Activated CD8-positive, alpha-beta memory T cell treated with anti-CD3 and anti-CD28 coated beads for 36 hours (primary cell): ENCODE data around the gene PLEKHG4. TPM values are rescaled to one million over a fixed set of nuclear protein-coding genes. Genes with fewer than 3 reads are reported as not detected.

Source experiments
- CTCF ChIA-PET: fragments of 350-600 bp; sonication (Branson Sonifier 250); formaldehyde crosslinking; loops from one replicate; lab custom pipeline; 2021; ENCODE audit warnings: antibody characterized with exemption; lab: Charles Lee
- POLR2A ChIA-PET: fragments of 350-600 bp; sonication (Branson Sonifier 250); formaldehyde crosslinking; loops from one replicate; lab custom pipeline; 2021; ENCODE audit warnings: antibody characterized with exemption; lab: Charles Lee
- total RNA-seq, 2 experiments: library from RNA; stranded (reverse); gene quantifications; one replicate each; pipeline ENCODE4 v1.2.3, GENCODE V29; 2021

The PLEKHG4 gene
- total RNA-seq, 2 experiments from 2014 or later: 25.8 to 26.1 TPM

DNA sequence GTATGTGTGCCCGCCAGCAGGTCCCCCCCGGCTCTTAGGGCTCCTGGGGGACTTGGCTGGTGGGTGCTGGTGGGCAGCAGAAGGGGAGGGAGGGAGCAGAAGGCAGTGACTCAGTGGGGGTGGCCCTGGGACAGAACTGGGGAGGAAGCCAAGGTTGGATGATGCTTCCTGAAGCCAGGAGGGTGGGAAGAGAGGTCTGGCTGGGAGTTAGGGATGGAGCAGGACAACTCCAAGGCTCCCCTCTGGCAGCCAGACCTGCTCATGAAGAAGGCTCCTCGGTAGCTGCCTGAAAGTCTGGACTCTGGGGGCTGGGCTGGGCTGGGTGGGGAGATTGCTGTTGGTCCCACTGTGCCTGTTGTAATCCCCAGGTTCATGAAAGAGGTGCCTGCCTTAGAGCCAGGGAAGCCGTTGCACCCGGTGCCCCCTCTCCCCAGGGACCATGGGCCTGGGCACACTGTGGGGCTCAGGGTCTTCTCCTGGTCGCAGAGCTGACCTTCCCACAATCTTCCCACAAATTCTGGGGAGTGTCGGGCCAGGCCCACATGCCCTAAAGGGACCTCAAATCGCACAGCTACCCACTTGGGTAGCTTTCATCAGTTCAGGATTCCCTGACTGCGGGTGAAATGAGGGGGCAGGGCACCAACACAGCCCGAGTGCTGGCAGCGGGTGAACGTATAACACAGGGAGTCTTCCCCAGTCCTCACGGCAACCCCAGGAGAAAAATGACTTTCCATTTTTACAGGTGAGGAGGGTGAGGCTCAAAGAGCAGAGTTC is 1.1 kb upstream of the PLEKHG4 start:
- CTCF ChIA-PET: interaction anchor here (0.5 to 1.4 kb wide), 15 partner anchors 8 to 150 kb away, joined by 3 to 7 read pairs (median 3); partner anchors contain the start of genes FHOD1 and TMEM208
- POLR2A ChIA-PET: interaction anchor here (1.0 to 1.2 kb wide), 3 partner anchors 14 to 51 kb away, joined by 3 to 4 read pairs (median 4); no protein-coding TSS in a partner anchor

DNA sequence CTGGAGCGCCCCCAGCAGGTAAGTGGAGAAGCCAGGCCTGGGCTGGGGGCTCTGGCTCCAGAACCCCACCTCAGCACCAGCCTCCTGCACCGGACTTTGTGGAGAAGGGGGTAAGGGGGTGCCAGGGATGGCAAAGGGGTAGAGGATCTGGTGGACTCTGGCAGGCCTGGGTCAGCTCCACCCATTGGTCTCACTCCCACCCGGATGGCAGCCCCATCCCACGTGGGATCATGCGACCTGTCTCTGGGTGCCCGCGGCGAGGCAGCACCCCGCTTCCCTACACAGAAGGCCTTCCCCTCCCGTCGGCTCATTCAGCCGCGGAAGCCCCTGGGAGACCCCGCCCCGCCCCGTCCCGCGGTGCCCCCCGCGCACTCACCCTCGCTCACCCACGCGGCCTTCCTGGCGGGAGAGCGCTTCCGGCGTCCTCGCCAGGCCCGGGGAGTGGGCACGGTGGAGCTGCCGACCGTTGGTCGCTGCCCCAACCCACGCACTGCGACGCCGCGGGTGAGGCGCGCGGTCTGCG is 498 bp upstream of the PLEKHG4 start:
- ChIA-PET POLR2A (interaction anchor here (1.2 kb wide), 2 partner anchors 18 to 51 kb away, joined by 3 to 4 read pairs; no protein-coding TSS in a partner anchor), CTCF (interaction anchor here (0.5 to 1.4 kb wide), 13 partner anchors 8 to 149 kb away, joined by 3 to 7 read pairs (median 3); partner anchors contain the start of genes FHOD1 and TMEM208)

DNA sequence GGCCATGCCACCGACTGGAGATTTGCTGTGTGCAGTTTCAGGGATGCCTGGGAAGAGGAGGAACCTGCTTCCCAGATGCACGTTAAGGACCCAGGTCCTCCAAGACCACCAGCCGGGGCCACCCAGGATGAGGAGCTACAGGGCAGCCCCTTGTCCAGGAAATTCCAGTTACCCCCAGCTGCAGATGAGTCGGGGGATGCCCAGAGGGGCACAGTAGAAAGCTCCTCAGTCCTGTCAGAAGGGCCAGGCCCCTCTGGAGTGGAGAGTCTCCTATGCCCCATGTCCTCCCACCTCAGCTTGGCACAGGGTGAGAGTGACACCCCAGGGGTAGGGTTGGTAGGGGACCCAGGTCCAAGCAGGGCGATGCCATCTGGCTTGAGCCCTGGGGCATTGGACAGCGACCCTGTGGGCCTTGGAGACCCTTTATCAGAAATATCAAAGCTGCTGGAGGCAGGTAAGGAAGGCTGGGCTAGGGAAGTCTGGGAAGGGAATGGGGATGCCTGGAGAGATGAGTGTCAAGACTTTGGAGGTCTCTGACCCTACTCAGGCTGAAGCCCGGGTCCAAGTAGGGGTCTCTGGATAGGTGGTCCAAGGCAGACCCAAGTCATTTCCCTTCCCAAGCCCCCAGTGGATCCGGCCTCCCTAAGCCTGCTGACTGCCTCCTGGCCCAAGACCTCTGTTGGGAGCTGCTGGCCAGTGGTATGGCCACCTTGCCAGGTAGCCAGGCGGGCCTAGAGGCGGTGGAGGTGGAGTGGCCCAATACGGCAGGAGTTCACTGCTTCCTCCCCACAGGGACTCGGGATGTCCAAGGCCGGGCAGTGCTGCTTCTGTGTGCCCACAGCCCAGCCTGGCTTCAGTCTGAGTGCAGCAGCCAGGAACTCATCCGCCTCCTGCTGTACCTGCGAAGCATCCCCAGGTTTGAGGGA is 1.0 kb downstream of the PLEKHG4 start:
- ChIA-PET POLR2A (no interaction called here), CTCF (interaction anchor here (0.9 to 1.7 kb wide), 7 partner anchors 9 to 202 kb away, joined by 3 to 5 read pairs (median 3); partner anchors contain the start of genes KCTD19 and LRRC36)

DNA sequence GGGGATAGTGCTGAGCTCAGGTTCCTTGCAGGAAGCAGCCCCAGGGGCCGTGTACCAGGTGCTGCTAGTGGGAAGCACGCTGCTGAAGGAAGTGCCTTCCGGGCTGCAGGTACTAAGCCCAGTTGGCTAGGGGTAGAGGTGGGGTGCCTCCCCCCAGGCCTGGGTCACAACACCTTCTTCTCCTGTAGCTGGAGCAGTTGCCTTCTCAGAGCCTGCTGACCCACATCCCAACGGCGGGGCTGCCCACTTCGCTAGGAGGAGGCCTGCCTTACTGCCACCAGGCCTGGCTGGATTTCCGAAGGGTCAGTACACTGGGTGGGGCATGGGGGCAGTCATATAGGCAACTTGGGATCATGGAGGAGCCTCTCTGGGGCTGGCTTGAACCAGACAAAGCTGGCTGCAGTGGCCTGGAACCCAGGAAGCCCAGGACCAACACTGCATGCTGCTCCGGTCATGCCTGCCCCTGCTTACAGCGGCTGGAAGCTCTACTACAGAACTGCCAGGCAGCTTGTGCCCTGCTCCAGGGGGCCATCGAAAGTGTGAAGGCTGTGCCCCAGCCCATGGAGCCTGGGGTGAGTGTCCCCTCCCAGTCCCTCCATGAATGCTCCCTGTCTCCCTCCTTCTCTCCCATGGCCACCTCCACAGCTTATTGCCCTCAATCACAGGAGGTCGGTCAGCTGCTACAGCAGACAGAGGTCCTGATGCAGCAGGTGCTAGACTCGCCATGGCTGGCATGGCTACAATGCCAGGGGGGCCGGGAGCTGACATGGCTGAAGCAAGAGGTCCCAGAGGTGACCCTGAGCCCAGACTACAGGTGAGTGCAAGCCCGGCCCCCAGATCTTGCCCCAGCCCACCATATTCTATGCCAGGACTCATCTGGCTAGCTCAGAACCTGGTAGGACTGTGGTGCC is 2.5 kb downstream of the PLEKHG4 start:
- CTCF ChIA-PET: interaction anchor here (0.5 to 1.7 kb wide), 6 partner anchors 9 to 760 kb away, joined by 3 to 5 read pairs (median 4); no protein-coding TSS in a partner anchor

DNA sequence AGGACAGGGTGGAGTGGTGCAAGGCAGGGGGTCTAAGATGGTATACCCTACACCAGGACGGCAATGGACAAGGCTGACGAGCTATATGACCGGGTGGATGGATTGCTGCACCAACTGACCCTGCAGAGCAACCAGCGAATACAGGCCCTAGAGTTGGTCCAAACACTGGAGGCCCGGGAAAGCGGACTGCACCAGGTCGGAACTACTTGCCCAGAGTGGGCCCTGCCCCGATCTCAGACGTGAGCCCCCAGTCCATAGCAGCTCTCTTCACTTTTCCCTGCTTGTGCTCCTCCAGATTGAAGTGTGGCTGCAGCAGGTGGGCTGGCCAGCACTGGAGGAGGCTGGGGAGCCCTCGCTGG is 3.1 kb downstream of the PLEKHG4 start:
- ChIA-PET POLR2A (no interaction called here), CTCF (interaction anchor here (0.5 to 1.1 kb wide), 3 partner anchors 22 to 759 kb away, joined by 3 to 5 read pairs (median 3); no protein-coding TSS in a partner anchor)

More for the DNA sequence above, 2.5 kb downstream of the PLEKHG4 start:
- POLR2A ChIA-PET: no interaction called here

DNA sequence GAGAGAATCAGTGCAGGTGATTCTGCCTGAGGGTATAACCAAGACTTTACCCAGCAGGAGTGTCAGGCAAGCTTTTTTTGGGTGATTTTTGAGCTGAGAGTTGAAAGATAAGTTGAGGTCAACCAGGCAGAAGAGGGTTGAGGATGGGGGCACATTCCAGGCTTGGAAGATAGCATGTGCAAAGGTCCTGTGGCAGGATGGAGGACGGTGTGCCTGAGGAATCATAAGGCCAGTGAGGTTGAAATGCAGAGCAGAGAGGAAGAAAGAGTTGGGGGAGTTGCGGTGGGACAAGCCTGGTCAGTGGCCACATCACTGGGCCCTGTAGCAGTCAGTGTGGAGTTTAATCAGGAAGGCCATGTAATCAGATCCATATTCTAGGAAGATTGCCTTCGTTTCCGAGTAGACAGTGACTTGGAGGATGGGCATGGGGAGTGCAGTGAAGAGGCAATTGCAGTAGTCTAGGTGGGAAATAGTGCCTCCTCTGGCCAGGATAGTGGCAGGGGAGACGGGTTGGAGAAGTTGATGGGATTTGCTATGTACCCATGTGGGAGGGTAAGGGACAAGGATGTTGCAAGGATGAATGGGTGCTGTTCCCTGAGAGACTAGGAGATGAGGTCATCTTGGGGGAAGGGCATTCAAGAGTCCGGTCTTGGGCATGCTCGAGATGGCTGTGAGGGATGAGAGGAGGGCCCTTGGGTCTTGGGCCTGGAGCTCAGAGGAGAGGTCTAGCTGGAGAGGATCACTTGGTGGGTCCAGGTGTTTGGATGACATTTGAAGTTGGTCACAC is 3.9 kb downstream of the PLEKHG4 start:
- POLR2A ChIA-PET: no interaction called here
- CTCF ChIA-PET: interaction anchor here (0.6 kb wide), 1 partner anchor 64 kb away, joined by 3 read pairs; no protein-coding TSS in a partner anchor

DNA sequence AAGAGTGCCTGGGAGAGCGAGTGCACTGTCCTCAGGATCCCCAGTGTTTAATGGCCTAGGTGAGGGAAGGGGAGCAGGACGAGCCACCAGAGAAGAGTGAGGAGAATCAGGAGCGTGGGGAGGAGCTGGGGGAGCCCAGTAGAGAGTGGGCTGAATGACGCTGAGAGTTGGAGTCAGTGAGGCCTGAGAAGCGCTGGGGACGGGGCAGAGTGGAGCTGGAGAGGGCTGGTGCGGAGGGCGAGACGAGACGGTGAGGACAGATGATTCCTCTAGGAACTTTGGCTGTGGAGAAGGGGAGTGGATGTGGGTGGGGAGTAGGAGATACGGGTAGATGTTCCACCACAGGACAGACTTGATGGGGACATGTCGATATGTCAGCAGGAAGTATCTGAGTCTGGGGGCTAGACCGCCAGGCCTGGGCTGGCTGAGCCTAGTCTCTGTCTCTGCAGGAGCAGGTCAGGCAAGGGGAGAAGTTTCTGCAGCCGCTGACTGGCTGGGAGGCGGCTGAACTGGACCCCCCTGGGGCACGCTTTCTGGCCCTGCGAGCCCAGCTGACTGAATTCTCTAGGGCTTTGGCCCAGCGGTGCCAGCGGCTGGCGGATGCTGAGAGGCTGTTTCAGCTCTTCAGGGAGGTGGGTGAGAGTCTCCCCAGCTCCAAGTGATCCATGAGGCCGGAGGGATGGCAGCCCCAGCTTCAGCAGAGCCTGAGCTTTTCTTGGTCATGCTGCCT is 4.7 kb downstream of the PLEKHG4 start:
- ChIA-PET CTCF (interaction anchor here (0.7 kb wide), 1 partner anchor 55 kb away, joined by 5 read pairs; no protein-coding TSS in a partner anchor), POLR2A (no interaction called here)

DNA sequence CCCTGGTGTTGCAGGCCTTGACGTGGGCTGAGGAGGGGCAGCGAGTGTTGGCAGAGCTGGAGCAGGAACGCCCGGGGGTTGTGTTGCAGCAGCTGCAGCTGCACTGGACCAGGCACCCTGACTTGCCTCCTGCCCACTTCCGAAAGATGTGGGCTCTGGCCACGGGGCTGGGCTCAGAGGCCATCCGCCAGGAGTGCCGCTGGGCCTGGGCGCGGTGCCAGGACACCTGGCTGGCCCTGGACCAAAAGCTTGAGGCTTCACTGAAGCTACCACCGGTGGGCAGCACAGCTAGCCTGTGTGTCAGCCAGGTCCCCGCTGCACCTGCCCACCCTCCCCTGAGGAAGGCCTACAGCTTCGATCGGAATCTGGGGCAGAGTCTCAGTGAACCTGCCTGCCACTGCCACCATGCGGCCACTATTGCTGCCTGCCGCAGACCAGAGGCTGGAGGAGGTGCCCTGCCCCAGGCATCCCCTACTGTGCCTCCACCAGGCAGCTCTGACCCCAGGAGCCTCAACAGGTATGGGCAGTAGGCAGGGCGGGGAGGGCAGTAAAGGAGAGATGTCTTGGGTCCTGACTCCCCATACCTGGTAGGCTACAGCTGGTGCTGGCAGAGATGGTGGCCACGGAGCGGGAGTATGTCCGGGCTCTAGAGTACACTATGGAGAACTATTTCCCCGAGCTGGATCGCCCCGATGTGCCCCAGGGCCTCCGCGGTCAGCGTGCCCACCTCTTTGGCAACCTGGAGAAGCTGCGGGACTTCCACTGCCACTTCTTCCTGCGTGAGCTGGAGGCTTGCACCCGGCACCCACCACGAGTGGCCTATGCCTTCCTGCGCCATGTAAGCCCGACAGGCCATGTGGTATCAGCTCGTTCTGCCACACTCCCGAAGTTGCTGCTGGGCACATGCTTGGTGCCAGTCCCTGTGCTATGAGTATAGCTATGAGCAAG is 5.6 kb downstream of the PLEKHG4 start:
- ChIA-PET POLR2A (no interaction called here), CTCF (interaction anchor here (0.7 kb wide), 1 partner anchor 54 kb away, joined by 5 read pairs; no protein-coding TSS in a partner anchor)

DNA sequence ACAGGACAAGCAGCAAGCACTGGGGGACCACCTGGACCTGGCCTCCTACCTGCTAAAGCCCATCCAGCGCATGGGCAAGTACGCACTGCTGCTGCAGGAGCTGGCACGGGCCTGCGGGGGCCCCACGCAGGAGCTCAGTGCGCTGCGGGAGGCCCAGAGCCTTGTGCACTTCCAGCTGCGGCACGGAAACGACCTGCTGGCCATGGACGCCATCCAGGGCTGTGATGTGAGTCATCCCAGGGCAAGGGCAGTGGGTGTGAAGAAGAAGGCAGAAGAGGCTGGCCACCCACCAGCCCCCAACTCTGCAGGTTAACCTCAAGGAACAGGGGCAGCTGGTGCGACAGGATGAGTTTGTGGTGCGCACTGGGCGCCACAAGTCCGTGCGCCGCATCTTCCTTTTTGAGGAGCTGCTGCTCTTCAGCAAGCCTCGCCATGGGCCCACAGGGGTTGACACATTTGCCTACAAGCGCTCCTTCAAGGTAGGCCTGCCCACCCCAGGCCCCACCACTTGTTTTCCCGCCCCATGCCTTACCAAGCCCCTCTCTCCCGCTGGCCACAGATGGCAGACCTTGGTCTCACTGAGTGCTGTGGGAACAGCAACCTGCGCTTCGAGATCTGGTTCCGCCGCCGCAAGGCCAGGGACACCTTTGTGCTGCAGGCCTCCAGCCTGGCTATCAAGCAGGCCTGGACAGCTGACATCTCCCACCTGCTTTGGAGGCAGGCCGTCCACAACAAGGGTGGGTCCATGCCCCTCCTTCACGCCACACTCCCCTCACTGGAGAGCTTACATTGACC is 7.3 kb downstream of the PLEKHG4 start:
- CTCF ChIA-PET: no interaction called here
- POLR2A ChIA-PET: interaction anchor here (1.0 kb wide), 1 partner anchor 79 kb away, joined by 3 read pairs; no protein-coding TSS in a partner anchor

DNA sequence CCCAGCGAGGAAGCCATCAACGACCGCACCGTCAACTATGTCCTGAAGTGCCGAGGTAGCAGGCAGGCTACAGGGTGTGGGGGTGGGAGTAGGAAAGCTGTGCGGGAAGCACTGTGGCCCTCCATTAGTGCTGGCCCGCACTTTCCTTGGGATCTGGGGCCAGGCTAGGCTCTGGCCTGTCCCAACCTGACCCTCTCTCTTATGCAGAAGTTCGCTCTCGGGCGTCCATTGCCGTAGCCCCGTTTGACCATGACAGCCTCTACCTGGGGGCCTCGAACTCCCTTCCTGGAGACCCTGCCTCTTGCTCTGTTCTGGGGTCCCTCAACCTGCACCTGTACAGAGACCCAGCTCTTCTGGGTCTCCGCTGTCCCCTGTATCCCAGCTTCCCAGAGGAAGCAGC is 8.6 kb downstream of the PLEKHG4 start:
- ChIA-PET POLR2A (no interaction called here), CTCF (no interaction called here)

DNA sequence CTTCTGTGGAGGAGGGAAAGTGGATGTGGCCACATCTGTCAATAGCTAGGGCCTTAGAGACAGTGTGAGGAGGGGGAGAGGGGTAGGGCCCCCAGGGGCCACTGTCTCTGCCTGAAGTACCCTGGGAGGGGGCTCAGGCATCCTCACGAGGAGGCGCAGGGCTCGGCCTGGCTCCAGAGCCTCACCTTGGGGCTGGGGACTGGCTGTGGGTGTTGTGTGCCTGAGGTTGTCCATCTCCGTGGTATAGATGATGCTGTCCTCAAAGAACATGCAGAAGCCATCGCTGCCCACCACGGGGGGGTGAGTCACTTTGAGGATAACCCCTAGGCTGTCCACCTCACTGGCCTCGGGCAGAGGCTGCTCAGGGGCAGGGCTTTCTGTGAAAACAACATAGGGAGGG is 12.1 kb downstream of the PLEKHG4 start:
- ChIA-PET POLR2A (no interaction called here), CTCF (no interaction called here)

DNA sequence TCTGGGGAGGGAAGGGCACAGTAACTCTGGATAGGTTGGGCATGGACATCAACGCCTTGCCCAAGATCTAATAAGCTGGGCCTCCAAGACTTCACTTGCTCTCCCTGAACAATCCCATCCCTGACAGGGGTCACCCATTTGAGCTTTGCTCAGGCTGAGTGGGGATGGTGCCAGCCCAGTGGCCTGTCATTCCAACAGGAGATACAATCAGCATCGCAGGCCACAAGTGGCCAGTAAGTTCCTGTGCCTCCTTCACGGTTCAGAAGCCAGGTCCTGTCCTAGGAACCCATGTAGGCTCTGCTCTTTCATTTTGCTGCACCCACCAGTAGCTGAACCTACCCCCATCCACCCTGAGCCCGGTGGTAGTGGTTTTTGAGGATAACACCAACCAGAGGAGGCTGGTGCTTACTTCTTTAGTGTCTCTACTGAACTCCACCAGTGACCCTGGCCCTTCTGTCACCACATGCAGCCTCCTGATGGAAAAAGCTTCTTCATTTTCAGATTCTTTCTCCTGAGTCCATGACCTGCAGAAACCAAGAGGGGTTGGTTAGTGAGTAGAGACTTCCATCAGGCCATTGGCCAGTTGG is 14.9 kb downstream of the PLEKHG4 start:
- POLR2A ChIA-PET: interaction anchor here (0.5 kb wide), 1 partner anchor 24 kb away, joined by 3 read pairs; no protein-coding TSS in a partner anchor
- CTCF ChIA-PET: no interaction called here

DNA sequence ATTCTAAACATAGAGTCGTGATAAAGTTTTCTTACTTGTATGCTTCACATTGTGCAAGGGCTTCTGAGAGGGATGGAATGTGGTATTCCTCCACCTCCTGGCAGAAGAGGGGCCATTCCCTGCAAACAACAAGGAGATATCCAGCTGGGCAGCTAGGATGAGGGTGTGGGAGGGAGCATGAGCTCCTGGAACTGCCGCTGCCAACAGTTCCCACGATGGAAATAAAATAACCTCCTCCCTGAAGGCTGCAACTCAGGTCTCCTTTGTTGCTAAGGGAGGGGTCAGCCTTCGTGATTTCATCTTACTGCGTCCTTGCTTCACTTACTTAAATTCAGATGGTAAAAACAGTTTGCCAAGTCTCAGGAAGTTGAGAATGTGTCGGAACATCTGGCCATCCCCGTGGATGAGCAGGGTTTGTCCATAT is 15.6 kb downstream of the PLEKHG4 start:
- CTCF ChIA-PET: no interaction called here

DNA sequence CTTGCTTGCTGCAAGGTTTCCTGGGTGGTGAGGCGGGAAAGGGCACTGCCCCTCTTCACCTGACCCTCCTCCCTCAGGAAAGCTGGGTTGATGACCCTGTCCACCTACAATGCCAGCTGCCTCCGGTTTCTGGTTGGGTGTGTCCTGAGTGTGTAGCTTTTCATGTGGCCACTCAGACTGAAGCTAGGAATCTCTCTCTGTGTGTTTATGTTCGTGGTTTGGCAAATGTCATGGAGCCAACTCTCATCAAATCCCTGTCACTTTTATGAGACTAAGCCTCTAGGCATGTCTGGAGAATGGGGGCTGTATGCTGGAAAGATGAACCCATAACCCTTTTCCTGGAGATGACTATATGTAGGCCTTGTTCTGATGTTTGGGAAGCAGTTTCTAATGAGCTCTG is 17.1 kb downstream of the PLEKHG4 start:
- CTCF ChIA-PET: no interaction called here
- POLR2A ChIA-PET: no interaction called here

More for the DNA sequence above, 15.6 kb downstream of the PLEKHG4 start:
- POLR2A ChIA-PET: interaction anchor here (0.5 kb wide), 1 partner anchor 24 kb away, joined by 3 read pairs; no protein-coding TSS in a partner anchor
